T follicular helper cell (primary cell): ENCODE measurements around the gene HEY2.
A peak's percentile ranks its signal among the peaks of the same experiment; 100 is the strongest.

Experiments used
- DNase-seq: peaks from one replicate; pipeline ENCODE4 v3.0.0-alpha.2; 2020; ENCODE audit warnings: low read depth

Gene HEY2

GRCh38 chr6:125743604-125744003 lies 5.8 kb upstream of the HEY2 start:
- no peak for DNase-seq

GRCh38 chr6:125745281-125746018 lies 4.0 kb upstream of the HEY2 start:
- DNase-seq = no peak

GRCh38 chr6:125746019-125746414 lies 3.4 kb upstream of the HEY2 start:
- DNase-seq = no peak

- DNase-seq = peak; percentile 58
These were observed 2.5 kb upstream of the HEY2 start for GRCh38 chr6:125746731-125747588.

GRCh38 chr6:125747589-125748405 lies 1.6 kb upstream of the HEY2 start:
- no peak for DNase-seq

- DNase-seq = no peak
These were observed 843 bp upstream of the HEY2 start for GRCh38 chr6:125748406-125749172.

- no peak for DNase-seq
These were observed 646 bp downstream of the HEY2 start for GRCh38 chr6:125749865-125750691.

- no peak for DNase-seq
These were observed 1.4 kb downstream of the HEY2 start for GRCh38 chr6:125750692-125751333.

- no peak for DNase-seq
These were observed 2.0 kb downstream of the HEY2 start for GRCh38 chr6:125751334-125751916.

- no peak for DNase-seq
These were observed 3.3 kb downstream of the HEY2 start for GRCh38 chr6:125752773-125753172.

- no peak for DNase-seq
These were observed 3.9 kb downstream of the HEY2 start for GRCh38 chr6:125753218-125753936.

GRCh38 chr6:125753937-125754259 lies 4.5 kb downstream of the HEY2 start:
- no peak for DNase-seq

- no peak for DNase-seq
These were observed 5.1 kb downstream of the HEY2 start for GRCh38 chr6:125754566-125754965.

GRCh38 chr6:125759184-125759902 lies 9.9 kb downstream of the HEY2 start:
- no peak for DNase-seq

- no peak for DNase-seq
These were observed 10.6 kb downstream of the HEY2 start for GRCh38 chr6:125759959-125760457.

GRCh38 chr6:125764121-125764671 lies 14.8 kb downstream of the HEY2 start:
- DNase-seq = no peak

- DNase-seq = no peak
These were observed 16.5 kb downstream of the HEY2 start for GRCh38 chr6:125765944-125766343.

GRCh38 chr6:125766641-125767040 lies 17.2 kb downstream of the HEY2 start:
- DNase-seq = no peak
